ENCODE data around the gene RELL1.

DNA sequence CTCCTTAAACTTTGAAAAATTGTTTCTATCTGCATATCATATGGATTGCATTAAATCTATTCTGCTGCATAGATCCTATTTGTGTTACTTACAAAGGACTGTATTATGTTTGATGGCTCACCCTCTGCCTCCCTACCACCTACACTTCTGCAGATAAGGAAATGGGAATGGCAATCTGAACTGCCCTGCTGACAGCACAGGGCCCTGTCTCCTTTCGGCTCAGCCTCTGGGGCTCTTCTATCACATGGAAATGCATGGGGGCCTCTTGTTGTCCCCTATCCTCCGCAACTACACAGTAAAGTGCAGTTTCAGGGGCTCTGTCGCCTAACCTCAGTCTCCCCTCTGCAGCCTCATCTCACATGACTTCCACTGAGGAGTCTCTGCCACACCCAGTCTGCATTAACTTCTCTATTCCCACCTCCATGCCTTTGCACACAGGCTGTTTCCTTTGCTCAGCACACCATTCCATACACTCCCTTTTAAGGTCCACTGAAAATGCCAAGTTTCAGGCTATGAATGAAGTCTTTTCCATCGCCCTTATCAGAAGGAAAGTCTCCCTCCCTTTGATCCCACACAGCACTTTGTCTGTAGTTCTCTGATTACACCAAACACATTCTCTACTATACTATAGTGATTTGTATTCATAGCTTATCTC lies 12.5 kb downstream of the RELL1 start:
- TF ChIP-seq, protein P1, sequence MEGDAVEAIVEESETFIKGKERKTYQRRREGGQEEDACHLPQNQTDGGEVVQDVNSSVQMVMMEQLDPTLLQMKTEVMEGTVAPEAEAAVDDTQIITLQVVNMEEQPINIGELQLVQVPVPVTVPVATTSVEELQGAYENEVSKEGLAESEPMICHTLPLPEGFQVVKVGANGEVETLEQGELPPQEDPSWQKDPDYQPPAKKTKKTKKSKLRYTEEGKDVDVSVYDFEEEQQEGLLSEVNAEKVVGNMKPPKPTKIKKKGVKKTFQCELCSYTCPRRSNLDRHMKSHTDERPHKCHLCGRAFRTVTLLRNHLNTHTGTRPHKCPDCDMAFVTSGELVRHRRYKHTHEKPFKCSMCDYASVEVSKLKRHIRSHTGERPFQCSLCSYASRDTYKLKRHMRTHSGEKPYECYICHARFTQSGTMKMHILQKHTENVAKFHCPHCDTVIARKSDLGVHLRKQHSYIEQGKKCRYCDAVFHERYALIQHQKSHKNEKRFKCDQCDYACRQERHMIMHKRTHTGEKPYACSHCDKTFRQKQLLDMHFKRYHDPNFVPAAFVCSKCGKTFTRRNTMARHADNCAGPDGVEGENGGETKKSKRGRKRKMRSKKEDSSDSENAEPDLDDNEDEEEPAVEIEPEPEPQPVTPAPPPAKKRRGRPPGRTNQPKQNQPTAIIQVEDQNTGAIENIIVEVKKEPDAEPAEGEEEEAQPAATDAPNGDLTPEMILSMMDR (conservative IDR thresholded peaks at IDR 0.05), result no peak
- TF ChIP-seq ZFX (IDR thresholded peaks at IDR 0.05), result no peak
